GM12892 (cell line): ENCODE measurements around the gene PNPO.

Source experiments
- POLR2A ChIP-seq: IDR thresholded peaks from 2 replicates; pipeline ENCODE4 v1.6.1; 2011; ENCODE audit warnings: low read depth, low read length, control low read depth
- POLR2AphosphoS5 ChIP-seq: IDR thresholded peaks from 2 replicates; pipeline ENCODE4 v1.6.1; 2011; ENCODE audit warnings: low read depth, low read length, control low read depth

DNA sequence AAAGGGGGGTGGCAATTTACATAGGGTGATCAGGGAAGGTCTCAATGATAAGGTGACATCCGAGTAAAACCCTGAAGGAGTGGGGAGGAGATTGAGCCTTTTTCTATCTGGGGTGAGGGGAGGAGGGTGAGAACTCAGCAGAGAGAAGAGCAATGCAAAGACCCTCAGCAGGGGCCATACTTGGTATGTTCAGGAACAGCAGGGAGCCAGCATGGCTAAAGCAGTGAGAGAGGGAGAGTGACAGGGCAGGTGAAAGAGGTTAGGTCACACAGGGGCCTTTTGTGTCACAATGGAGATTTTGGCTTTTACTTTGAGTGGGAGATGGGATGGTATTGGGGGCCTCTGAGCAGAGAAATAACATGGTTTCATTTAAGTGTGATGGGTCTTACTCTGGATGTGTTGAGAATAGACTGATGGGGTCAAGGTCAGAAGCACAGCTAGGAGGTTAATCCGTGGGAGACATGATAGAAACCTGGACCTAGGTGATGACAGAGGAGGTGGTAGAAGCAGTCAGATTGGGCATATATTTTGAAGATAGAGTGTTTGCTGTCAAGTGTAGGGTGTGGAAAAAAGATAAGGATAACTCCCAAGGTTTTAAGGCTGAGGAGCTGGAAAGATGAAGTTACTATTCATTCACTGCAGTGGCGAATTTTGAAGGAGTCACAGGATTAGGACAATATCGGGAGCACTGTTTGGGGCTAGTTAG is 39.2 kb upstream of the PNPO start:
- TF ChIP-seq POLR2A (no peak), POLR2AphosphoS5 (no peak)
